Measurements from ENCODE around the gene SEPTIN5.

Gene SEPTIN5

GRCh38 chr22:19733755-19734154, 19.5 kb downstream of the SEPTIN5 start:
- DNase-seq (ENCODE audit: low read depth in 3 of 3) = no peak

DNA sequence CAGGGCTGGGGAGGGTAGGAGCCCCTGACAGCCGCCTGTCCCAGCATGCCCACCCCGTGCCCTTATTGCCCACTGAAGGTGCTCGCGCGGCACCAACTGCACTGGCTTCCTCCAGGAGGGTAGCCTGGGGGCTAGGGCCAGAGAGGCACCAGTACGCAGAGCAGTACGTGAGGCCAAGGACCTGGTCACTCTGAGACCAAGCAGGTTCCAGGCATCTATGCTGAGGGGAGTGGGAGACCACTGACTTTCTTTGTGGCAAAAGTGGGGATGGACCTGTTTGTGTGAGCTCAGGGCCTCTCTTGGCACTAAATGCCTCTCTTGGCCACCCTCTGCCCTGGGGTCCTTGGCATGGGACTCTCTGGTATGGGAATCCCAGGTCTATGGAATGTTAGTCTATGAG, 19.9 kb downstream of the SEPTIN5 start:
- no peak for DNase-seq (ENCODE audit: low read depth in 3 of 3)

DNA sequence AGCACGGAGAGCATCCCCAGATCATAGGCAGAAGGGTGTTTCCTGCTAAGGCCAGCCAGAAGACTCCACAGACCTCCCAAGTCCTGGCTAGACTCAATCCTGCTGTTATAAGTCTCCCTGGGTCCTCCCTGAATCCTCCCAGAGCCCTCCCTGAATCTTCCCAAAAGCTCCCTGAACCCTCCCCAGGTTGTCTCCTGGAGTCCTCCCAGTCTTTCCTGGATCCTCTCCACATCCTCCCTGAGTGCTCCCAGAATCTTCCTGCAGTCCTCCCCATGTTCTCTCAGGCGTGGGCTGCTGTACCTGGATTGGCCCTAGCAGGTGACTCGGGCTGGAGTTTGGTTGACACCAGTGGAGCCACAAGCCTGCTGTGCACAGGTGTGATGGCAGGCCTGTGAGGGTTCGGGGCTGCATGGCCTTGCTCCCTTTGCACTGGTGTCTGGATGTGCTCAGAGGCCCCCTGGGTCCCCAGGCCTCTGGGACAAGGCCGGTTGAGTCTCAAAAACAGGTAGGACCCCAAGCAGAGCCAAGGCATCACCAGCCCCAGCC, 20.6 kb downstream of the SEPTIN5 start:
- DNase-seq (ENCODE audit: low read depth in 3 of 3) = no peak

DNA sequence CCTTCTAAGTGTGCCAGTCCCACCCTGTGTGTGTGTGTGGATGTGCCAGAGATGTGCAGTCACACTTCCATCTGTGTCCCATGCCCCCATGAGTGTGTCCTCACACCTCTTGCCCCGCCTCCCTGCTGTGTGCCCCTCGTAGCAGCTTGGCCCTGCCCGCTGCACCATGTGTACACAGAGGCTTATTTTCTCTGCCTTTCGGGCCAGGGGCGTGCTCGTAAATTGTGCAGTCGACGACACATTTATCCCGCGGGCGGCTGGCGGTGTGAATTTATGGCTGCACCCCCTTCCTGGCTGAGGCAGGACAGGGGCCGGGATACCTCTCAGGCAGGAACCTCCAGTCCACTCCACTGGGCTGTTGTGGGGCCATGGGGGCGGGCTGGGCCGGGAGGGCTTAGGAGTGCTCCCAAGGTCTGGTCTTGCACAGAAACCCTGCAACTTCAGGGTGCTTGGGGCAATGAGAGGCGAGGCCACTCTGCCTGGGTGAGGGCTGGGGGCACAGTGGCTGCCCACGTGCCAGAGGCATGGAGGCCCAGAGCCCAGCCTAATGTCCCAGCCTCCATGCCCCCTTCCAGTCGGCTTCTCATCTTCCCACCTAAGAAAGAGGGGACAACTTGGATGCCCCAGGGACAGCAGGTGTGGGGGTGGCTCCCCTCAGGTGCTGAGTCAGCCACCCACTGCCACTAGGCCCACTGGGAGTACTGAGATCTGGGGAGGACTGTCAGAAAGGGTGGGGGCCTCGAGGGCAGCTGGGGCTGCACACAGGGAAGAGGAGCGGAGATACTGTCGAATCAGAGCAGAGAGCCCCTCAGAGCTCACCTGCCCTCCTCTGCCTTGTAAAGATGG, 21.6 kb downstream of the SEPTIN5 start:
- no peak for DNase-seq (ENCODE audit: low read depth in 3 of 3)

DNA sequence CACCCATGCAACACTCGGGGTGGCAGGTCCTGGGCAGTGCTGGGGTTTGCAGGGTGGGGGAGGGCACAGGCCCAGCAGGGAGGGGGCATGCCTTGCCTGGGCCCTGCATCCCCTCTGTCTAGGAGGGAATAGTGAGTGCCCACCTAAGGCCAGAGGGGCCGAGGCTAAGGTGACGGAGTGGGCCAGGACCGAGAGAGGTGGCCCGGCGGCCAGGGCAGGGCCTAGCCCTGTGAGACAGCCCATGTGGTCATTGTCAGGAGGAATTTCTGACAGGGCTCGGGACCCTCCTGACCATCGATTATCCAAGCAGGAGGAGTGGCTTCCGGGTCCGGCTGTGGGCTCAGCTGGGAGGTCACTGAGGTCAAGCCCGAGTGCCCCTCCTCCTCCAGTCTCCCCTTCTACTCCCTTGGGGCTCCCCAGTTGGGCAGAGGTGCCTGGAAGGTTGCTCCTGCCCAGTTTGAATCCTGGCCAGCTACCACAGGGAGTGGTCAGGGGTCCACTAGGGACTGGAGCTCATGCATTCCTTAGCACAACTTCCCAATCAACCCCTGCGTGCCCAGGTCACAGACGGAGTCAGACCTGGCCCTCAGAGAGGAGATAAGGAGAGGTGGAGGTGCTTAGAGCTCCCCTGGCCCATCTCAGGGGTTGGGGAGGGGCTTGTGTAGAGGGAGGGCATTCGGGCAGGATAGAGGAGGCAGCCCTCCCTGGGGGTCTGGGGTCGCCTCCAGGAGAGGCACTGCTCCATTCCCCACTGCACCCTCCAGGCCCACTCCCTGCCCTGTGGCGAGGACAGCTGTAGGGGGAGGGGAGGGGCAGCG, 23.8 kb downstream of the SEPTIN5 start:
- no peak for DNase-seq (ENCODE audit: low read depth in 3 of 3)

DNA sequence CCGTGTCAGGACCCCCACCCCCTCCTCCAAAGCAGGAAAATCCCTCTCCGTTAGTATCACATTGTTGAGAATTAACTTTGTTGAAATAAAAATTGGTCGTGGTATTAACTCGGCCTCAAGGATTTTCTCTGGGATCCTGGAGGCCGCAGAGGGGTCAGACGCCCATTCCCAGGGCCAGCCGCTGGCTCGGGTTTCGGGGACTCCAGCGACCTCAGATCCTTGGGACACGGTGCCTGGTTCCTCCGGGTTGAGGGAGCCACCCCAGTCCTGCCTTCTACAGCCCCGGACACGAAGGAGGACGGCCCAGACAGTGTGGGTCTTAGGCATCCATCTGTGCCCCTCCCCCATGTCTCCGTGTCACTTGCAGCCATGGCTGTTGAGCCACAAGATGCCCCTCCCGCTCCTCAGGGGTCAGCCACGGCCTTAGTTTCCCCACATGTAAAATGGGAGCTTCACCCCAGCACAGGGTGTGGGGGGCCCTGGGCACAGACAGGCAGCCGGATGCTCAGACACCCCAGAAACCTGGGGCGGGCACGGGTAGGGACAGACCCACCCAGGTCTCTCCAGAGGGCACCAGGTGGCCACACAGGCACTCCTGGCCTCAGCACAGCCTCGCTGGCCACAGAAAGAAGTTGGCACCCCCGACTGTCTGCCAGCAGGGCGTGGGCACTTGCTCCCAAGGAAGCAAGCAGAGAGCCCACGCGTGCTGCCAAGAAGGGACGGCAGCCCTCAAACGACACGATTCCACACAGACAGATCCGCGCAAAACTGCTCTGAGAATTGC, 24.6 kb downstream of the SEPTIN5 start:
- DNase-seq (ENCODE audit: low read depth in 3 of 3) = no peak

DNA sequence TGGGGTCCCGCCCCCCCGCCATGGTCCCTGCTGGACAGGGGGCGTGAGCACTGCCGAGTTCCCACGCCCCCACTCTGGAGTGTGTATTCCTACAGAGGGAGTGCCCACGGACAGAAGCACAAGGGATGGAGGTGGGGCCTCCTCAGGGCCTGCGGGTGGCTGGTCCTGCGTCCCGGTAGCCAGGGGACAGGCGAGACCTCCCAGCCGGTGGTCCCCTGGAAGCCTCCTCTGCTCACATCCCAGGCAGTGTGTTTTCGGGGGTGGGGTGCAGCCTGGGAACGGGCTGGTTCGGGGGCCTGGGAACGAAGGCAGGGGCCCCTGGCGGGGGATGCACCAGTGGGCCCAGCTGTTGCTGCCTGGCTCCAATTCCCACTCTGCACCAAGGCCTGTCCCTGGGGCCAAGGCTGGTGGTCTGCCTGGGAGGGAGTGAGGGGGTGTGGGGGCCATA, 25.2 kb downstream of the SEPTIN5 start:
- no peak for DNase-seq (ENCODE audit: low read depth in 3 of 3)

DNA sequence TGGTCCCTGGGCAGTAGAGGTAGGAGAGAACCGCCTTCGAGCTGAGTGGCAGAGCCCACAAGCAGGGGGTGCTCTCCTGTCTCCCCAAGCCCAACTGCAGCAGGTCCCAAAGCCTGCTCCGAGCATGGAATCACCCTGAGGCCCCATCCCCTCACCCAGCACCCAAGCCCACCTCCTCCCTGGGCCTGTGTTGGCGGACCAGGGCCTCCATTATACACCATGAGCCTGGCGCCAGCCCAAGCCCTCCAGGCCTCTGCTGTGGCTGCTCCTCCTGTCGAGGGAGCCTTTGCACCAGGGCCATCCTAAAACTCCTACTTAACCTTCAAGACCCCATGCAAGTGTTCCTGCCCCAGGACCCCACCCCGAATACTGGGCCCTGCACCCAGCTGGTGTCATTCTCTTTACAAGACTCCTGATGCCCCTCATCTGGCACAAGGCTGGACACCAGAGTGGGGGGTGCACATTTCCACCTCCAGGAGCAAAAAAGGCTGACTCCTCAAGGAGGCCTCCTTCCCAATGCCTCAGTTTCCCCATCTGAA, 25.7 kb downstream of the SEPTIN5 start:
- DNase-seq (ENCODE audit: low read depth in 3 of 3) = no peak

DNA sequence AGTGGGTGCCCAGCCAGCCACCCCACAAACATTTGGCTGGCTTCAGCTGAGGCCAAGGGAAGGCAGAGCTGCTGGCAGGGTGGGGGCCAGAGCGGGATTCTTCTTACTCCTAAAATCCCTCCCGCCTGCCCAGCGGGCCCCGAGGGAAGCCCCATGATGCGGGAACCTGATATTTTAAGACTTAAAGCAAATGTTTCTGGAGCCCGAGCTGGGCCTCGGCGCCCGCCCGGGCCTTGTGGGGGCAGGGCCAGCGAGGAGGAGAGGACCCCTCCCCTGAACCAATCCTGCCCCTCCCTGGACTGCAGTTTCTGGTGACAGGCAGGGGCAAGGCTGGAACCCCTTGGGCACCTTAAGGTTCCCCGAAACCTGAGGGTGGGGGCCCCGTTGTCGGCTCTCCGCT, 26.3 kb downstream of the SEPTIN5 start:
- no peak for DNase-seq (ENCODE audit: low read depth in 3 of 3)

DNA sequence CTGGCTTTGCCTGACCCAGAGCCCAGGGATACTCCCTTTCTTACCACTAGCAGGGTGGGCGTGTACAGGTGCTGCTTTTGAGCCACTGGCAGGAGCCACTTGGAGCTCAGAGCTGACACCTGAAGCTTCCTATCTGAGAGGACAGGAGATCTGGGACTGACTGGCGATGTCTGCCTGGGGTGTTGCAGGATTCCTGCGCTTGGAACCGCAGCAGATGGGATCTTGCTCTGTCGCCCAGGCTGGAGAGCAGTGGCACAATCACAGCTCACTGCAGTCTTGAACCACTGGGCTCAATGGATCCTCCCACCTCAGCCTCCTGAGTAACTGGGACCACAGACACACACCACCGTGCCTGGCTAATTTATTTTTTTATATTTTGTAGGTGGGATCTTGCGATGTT, 26.8 kb downstream of the SEPTIN5 start:
- DNase-seq (ENCODE audit: low read depth in 3 of 3) = no peak

- no peak for DNase-seq (ENCODE audit: low read depth in 3 of 3)
Observed at GRCh38 chr22:19742160-19743066, 28.1 kb downstream of the SEPTIN5 start.

- no peak for DNase-seq (ENCODE audit: low read depth in 3 of 3)
Observed at GRCh38 chr22:19743081-19743480, 28.8 kb downstream of the SEPTIN5 start.

GRCh38 chr22:19743651-19744050, 29.3 kb downstream of the SEPTIN5 start:
- no peak for DNase-seq (ENCODE audit: low read depth in 3 of 3)

GRCh38 chr22:19744350-19745006, 30.2 kb downstream of the SEPTIN5 start:
- no peak for DNase-seq (ENCODE audit: low read depth in 3 of 3)

DNA sequence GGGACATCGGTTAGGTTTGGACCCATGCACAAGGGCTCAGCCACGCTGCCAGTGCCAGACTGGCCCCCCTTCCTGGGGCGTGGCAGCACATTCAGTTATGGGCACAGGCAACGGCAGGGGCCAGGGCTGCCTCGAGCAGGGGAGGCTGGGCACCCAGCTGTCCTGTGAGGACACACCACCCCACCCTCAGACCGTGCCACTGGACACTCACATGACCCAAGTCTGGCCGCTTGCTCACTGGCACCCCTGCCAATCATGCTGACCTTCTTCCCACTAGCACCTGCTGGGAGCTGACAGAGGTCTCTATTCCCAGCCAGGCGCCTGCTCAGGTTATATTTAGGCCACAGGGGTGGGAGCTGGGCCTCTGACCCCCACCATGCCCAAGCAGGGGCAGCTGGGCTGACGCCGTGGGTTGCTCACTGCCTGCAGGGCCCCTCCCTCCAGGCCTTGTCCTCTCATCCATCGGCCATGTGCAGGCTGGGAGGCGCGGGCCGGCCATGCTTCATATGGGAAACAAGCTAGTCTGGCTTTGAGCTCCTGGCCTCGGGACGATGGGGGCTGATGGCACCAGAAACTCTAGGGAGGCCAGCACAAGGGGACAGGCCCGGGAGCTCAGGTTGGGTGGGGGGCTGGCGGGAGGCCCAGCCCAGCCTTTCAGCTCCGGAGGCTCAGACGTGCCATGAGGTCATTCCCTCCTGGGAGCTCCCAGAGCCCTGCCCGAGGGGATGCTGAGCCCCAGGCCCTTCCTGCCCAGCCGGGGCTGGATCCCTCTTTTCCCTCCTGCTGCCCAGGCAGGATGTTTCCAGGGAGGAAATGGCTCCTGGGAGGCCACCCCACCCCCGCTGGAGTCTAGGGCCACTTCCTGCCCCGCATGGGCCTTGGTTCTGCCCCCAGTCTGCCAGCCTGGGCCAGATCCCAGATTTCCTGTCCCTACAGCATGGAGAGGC, 31.1 kb downstream of the SEPTIN5 start:
- DNase-seq (ENCODE audit: low read depth in 3 of 3) = no peak

GRCh38 chr22:19746726-19747125, 32.4 kb downstream of the SEPTIN5 start:
- DNase-seq (ENCODE audit: low read depth in 3 of 3) = no peak

- no peak for DNase-seq (ENCODE audit: low read depth in 3 of 3)
Observed at GRCh38 chr22:19747551-19747950, 33.2 kb downstream of the SEPTIN5 start.

DNA sequence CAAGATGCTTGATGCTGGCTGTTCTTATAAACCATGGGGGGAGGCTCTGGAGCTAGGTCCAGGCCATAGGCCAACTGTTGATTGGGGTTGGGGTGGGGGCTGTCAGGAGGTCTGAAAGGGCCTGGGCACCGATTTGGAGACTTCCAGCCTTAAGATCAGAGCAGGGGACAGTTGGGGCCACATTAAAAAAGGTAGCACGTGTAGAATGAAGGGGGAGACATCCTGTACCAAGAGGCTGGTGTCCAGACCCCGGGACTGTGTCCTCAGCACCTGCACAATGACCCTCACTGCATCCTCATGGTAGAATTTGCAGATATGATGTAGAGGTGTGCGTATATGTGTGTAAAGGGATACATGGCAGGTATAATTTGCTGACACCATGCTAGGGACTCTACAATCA, 33.8 kb downstream of the SEPTIN5 start:
- DNase-seq (ENCODE audit: low read depth in 3 of 3) = no peak
